GM06990 (cell line): ENCODE data around the gene TTC1.

ENCODE experiments used
- DNase-seq: peaks from one replicate; pipeline ENCODE4 v3.0.0-alpha.2; 2011; ENCODE audit not compliant: insufficient read length; ENCODE audit errors: extremely low read depth
- H3K27me3 ChIP-seq: replicated peaks from 2 replicates; pipeline ENCODE4 v1.6.0; 2011; ENCODE audit warnings: low read length; ENCODE audit not compliant: control insufficient read depth, insufficient read depth
- H3K36me3 ChIP-seq: 2 replicates; pipeline ENCODE4 v1.5.1; 2011; ENCODE audit warnings: low read length; ENCODE audit not compliant: control insufficient read depth, insufficient read depth
- H3K4me3 ChIP-seq: replicated peaks from 2 replicates; pipeline ENCODE4 v1.5.1; 2011; ENCODE audit warnings: low read depth, mild to moderate bottlenecking, control low read depth, low read length
- TF ChIP-seq, protein P1 (sequence below): IDR thresholded peaks from 2 replicates; pipeline ENCODE4 v1.5.1; 2011; ENCODE audit warnings: low read length, control low read depth, mild to moderate bottlenecking, inconsistent platforms; ENCODE audit not compliant: insufficient read depth, poor library complexity, severe bottlenecking

Gene TTC1

DNA sequence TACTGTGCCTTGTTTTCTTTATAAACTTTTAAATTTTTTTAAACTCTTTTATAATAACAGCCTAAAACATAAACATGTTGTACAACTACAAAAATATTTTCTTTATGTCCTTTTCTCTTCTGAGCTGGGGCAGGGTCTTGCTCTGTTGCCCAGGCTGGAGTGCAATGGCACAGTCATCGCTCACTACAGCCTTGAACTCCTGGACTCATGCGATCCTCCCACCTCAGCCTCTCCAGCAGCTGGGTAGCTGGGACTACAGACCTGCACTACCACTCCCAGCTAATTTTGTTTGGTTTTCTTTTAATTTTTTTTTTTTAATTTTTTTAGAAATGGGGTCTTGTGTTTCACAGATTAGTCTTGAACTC lies 31.5 kb downstream of the TTC1 start:
- DNase-seq, result no peak
- H3K36me3 ChIP-seq, result peaks cover 5% of the 10 kb centered on the region
- H3K4me3 ChIP-seq, result no peak overlapping the region
- no peaks in the 10 kb centered on the region for H3K27me3 ChIP-seq
- TF ChIP-seq, protein P1, sequence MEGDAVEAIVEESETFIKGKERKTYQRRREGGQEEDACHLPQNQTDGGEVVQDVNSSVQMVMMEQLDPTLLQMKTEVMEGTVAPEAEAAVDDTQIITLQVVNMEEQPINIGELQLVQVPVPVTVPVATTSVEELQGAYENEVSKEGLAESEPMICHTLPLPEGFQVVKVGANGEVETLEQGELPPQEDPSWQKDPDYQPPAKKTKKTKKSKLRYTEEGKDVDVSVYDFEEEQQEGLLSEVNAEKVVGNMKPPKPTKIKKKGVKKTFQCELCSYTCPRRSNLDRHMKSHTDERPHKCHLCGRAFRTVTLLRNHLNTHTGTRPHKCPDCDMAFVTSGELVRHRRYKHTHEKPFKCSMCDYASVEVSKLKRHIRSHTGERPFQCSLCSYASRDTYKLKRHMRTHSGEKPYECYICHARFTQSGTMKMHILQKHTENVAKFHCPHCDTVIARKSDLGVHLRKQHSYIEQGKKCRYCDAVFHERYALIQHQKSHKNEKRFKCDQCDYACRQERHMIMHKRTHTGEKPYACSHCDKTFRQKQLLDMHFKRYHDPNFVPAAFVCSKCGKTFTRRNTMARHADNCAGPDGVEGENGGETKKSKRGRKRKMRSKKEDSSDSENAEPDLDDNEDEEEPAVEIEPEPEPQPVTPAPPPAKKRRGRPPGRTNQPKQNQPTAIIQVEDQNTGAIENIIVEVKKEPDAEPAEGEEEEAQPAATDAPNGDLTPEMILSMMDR, result no peak

DNA sequence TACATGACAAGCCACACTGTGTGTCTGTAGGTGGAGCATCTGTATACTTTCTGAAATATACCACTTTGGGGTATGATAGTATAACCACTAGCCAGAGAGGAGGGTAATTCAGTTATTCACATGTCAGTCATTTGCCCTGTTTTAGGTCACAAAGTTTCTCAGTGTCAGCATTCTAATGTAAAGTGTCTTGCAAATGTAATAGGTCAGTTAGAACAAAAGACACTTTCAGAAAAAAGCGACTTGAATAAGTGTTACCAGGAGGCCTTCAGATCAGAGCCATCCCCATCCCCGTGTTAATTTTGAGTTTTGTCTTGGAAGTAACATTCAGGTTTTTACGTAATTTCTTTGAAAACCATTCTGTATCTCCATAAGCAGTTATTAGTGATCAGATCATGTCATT lies 33.7 kb downstream of the TTC1 start:
- Histone ChIP-seq H3K4me3 (no peak overlapping the region), H3K27me3 (no peaks in the 10 kb centered on the region), H3K36me3 (peaks cover 4% of the 10 kb centered on the region)
- no peak for DNase-seq
- TF ChIP-seq, protein P1, result no peak

GRCh38 chr5:160044391-160044804 lies 35.5 kb downstream of the TTC1 start:
- no peaks in the 10 kb centered on the region for H3K27me3 ChIP-seq
- peaks cover 4% of the 10 kb centered on the region for H3K36me3 ChIP-seq
- no peak for DNase-seq
- TF ChIP-seq, protein P1, result no peak
- no peak overlapping the region for H3K4me3 ChIP-seq

DNA sequence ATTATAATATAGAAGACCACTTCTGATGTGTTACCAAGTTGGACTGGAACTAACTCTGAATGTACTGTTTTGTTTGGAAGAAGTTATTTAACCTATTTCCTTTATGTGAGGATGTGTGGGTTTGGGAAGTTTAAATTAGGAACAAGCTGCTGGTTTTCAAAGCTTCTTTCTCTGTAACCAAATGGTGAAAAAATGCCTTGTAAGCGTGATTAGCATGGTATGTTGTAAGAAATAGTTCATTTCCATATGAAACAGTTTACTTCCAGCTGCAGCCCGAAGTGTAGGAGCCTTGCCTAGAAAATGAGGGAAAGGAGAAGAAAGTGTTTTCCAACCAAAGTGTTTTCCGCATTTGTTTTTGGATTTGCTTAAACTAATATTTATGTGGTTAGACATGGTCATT lies 36.0 kb downstream of the TTC1 start:
- no peak for DNase-seq
- TF ChIP-seq, protein P1, result no peak
- Histone ChIP-seq H3K4me3 (no peak overlapping the region), H3K27me3 (no peaks in the 10 kb centered on the region), H3K36me3 (peaks cover 6% of the 10 kb centered on the region)

DNA sequence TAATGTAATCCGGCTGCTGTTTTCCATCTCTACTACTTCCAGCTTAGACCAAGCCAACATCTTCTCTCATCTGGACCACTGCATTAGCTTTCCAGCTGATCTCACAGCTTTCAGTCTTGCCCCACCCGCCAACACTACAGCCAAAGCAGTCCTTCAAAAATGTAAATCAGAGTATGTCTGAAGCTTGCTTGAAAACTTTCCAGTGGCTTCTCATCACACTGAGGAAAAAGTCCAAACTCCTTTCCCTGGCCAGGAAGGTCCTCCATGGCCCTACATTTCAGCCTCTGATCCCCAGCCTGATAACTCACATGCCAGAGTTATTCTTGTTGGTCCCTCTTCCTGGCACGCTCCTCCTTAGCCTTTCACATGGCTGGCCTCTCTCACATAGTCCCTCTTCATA lies 38.5 kb downstream of the TTC1 start:
- TF ChIP-seq, protein P1, result no peak
- Histone ChIP-seq H3K36me3 (peaks cover 13% of the 10 kb centered on the region), H3K27me3 (no peaks in the 10 kb centered on the region), H3K4me3 (no peak overlapping the region)
- DNase-seq, result no peak

DNA sequence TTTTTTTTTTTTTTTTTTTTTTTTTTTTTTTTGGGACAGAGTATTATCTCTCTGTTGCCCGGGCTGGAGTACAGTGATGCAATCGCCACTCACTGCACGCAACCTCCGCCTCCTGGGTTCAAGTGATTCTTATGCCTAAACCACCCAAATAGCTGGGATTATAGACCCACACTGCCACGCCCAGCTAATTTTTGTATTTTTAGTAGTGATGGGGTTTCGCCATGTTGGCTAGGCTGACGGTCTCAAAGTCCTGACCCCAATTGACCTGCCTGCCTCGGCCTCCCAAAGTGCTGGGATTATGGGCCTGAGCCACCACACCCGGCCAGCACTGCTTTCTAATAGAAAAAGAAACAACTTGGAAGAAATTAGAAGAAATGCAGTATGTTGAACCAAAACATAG lies 39.2 kb downstream of the TTC1 start:
- DNase-seq, result no peak
- Histone ChIP-seq H3K36me3 (peaks cover 13% of the 10 kb centered on the region), H3K27me3 (no peaks in the 10 kb centered on the region), H3K4me3 (no peak overlapping the region)
- TF ChIP-seq, protein P1, result no peak
